Measurements from ENCODE around the gene TIGD1. TPM values are rescaled to one million over a fixed set of nuclear protein-coding genes. Genes with fewer than 3 reads are reported as not detected.
A peak's percentile ranks its signal among the peaks of the same experiment; 100 is the strongest.

The TIGD1 gene
- total RNA-seq = 1 to 10 TPM; 2.3 to 4.9 (median 3.7) TPM
- polyA plus RNA-seq = 1 to 10 TPM; 2.6 to 6.8 (median 6.4) TPM
- long read RNA-seq, donor 1 = 0 reads
- long read RNA-seq, donor 2, partial matches to known transcripts = 0 of 3 reads
- long read RNA-seq, donor 2, other reads (novel, unspliced or antisense) = 0 of 3 reads

GRCh38 chr2:232550354-232551249, at the start of gene TIGD1, which contains the start of gene EIF4E2:
Gene TIGD1, minus strand, starts transcription at chr2:232550557. Its CDS starts 675 bp downstream, at chr2:232549882.
Gene EIF4E2, plus strand, starts transcription at chr2:232550689. Its CDS starts 36 bp downstream, at chr2:232550725.
- H3K27me3 ChIP-seq (ENCODE audit: insufficient read depth in 3 of 3, low read length in 2 of 3) = no peaks in the 10 kb centered on the region
- peak within 1 kb of the TSS; percentile 97 for H3K4me3 ChIP-seq
- peak within 1 kb of the TSS; percentile 99 for H3K27ac ChIP-seq
- WGBS, 3 donors = 0% methylated on average over 60 to 81 of the region's 81 CpGs
- intact Hi-C loops (cut with DNase I) = loop anchor here in 1 of 2 donors (2.0 kb wide), 1 partner anchor 24 kb away; no protein-coding TSS in a partner anchor
- peak; percentile 96 to 98 for DNase-seq
- no peaks in the 10 kb centered on the region for H3K9me3 ChIP-seq
- H3K36me3 ChIP-seq (ENCODE audit: insufficient read depth in 1 of 2, low read depth in 1 of 2) = peaks cover 6 to 32% of the 10 kb centered on the region in 2 donors
- peak; percentile 94 to 98 (median 96) for ATAC-seq
- H3K4me1 ChIP-seq = peaks cover 38% of the 10 kb centered on the region
- TF ChIP-seq CTCF (IDR thresholded peaks at IDR 0.05) = peak; percentile 28

DNA sequence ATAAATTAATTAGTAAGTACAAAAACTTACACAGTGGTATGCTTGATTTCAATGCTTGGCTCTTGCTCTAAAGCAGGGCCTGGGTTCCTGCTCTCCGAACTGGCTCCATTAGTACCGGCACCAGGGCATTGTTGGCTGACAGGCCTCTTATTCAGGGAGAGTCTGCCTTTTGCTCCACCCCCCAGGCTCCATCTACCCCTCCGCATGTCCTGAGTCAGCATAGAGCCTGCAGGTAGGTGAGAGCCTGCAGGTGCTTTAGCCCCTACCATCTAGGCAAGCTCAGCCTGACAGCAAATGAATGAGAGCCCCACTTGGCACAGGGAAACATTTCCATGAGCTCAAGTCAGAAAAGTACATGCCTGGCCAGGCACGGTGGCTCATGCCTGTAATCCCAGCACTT, 47.9 kb upstream of the TIGD1 start:
- WGBS, 3 donors = 77 to 81% (median 79%) methylated on average over 4 of the region's 4 CpGs
- no peak for TF ChIP-seq CTCF (IDR thresholded peaks at IDR 0.05)
- Histone ChIP-seq H3K4me3 (no peak overlapping the region), H3K36me3 (ENCODE audit: insufficient read depth in 1 of 2, low read depth in 1 of 2) (no peaks in the 10 kb centered on the region), H3K27me3 (ENCODE audit: insufficient read depth in 3 of 3, low read length in 2 of 3) (no peaks in the 10 kb centered on the region), H3K9me3 (no peaks in the 10 kb centered on the region), H3K27ac (no peak overlapping the region), H3K4me1 (peaks cover 14% of the 10 kb centered on the region)
- intact Hi-C loops (cut with DNase I) = no loop called here
- DNase-seq = no peak
- no peak for ATAC-seq

GRCh38 chr2:232597362-232598079, 47.2 kb upstream of the TIGD1 start:
- H3K27me3 ChIP-seq (ENCODE audit: insufficient read depth in 3 of 3, low read length in 2 of 3) = no peaks in the 10 kb centered on the region
- no peak overlapping the region for H3K4me3 ChIP-seq
- TF ChIP-seq CTCF (IDR thresholded peaks at IDR 0.05) = no peak
- H3K27ac ChIP-seq = no peak overlapping the region
- DNase-seq (no peak), ATAC-seq (no peak)
- intact Hi-C loops (cut with DNase I) = no loop called here
- peaks cover 21% of the 10 kb centered on the region for H3K4me1 ChIP-seq
- WGBS, 3 donors = 82 to 96% (median 92%) methylated on average over 7 of the region's 7 CpGs
- no peaks in the 10 kb centered on the region for H3K36me3 ChIP-seq (ENCODE audit: insufficient read depth in 1 of 2, low read depth in 1 of 2)
- no peaks in the 10 kb centered on the region for H3K9me3 ChIP-seq

DNA sequence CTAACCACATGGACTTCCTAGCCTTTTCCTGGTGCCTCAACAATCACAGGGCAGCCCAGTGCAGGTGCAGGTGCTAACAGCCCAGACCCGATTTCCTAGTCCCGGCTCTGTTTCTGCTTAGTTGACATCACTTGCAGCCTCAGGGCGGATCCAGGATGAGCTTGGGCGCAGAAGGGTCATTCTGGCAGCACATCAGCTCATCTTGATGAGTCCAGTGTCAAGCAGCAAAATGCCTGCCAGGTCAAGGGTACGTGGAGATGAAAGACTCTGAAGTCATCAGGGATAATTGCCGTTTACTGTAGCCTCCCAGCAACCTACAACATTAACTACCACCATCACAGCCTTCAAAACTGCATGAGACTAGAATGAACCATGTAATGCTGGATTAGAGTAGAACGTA, 43.6 kb upstream of the TIGD1 start:
- Histone ChIP-seq H3K4me1 (peaks cover 26% of the 10 kb centered on the region), H3K36me3 (ENCODE audit: insufficient read depth in 1 of 2, low read depth in 1 of 2) (no peaks in the 10 kb centered on the region), H3K9me3 (no peaks in the 10 kb centered on the region), H3K4me3 (no peak overlapping the region), H3K27me3 (ENCODE audit: insufficient read depth in 3 of 3, low read length in 2 of 3) (no peaks in the 10 kb centered on the region), H3K27ac (peak overlapping the region; percentile 82)
- no peak for TF ChIP-seq CTCF (IDR thresholded peaks at IDR 0.05)
- intact Hi-C loops (cut with DNase I) = no loop called here
- ATAC-seq (no peak), DNase-seq (no peak)
- WGBS, 3 donors = 77 to 89% (median 84%) methylated on average over 7 of the region's 7 CpGs
